Measurements from ENCODE around the gene PTPRH.

DNA sequence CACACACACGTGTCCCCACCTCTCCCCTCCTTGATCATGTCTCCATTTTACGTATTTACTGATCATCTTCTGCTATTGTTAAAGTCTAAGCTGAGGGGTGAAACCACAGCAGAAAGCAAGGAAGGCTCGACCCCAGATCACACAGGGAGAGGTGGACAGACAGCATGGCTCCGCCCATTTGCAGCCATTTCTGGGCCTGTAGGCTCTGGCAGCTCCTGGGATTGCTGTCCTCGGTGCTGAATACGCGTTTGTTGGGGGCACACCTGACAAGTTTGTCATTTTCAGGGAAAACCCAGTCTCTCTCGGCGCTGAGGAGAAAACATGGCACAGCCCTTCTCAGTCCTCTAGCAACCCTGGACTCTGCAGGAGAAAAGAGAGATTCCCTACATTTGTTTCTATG lies 11.2 kb upstream of the PTPRH start:
- TF ChIP-seq CTCF (optimal IDR thresholded peaks at IDR 0.05 in 1 of 3, IDR thresholded peaks at IDR 0.05 in 1 of 3, conservative IDR thresholded peaks at IDR 0.05 in 1 of 3; ENCODE audit: extremely low read depth in 1 of 3, insufficient read depth in 2 of 3, low read length in 3 of 3) (no peak), EZH2 (IDR thresholded peaks at IDR 0.05; ENCODE audit: low read length) (no peak)
